ACC112 (cell line): ENCODE measurements around the gene CAPZB.

Source experiments
- H2AFZ ChIP-seq: fragments of 200-600 bp; sonication (generic); one replicate; pipeline ENCODE4 v1.6.0; 2017; ENCODE audit warnings: antibody characterized with exemption, low read length; ENCODE audit not compliant: unreplicated experiment
- H3K27ac ChIP-seq: fragments of 200-600 bp; sonication (generic); 2 replicates; pipeline ENCODE4 v1.5.1; 2014; ENCODE audit warnings: low read depth, mild to moderate bottlenecking, antibody characterized with exemption, low read length, moderate library complexity
- H3K27me3 ChIP-seq: fragments of 200-600 bp; sonication (generic); 2 replicates; pipeline ENCODE4 v1.6.1; 2014; ENCODE audit warnings: mild to moderate bottlenecking, antibody characterized with exemption, low read length, moderate library complexity, mixed read lengths; ENCODE audit not compliant: insufficient read depth
- H3K36me3 ChIP-seq: fragments of 200-600 bp; sonication (generic); 2 replicates; pipeline ENCODE4 v1.6.1; 2016; ENCODE audit warnings: mild to moderate bottlenecking, antibody characterized with exemption, low read length, moderate library complexity, mixed read lengths; ENCODE audit not compliant: insufficient read depth
- H3K4me1 ChIP-seq: fragments of 200-600 bp; sonication (generic); one replicate; pipeline ENCODE4 v1.6.1; 2016; ENCODE audit warnings: low read length, mixed read lengths; ENCODE audit not compliant: insufficient read depth, unreplicated experiment, control insufficient read depth
- H3K4me3 ChIP-seq: fragments of 200-600 bp; sonication (generic); 2 replicates; pipeline ENCODE4 v1.5.1; 2014; ENCODE audit warnings: mild to moderate bottlenecking, low read depth, low read length
- H3K79me2 ChIP-seq: fragments of 200-600 bp; sonication (generic); one replicate; pipeline ENCODE4 v1.6.0; 2016; ENCODE audit warnings: low read length; ENCODE audit not compliant: control insufficient read depth, unreplicated experiment, insufficient read depth

Gene CAPZB

GRCh38 chr1:19483261-19483660 is 2.1 kb downstream of the CAPZB start:
- peaks cover 13% of the 10 kb centered on the region for H3K36me3 ChIP-seq
- H3K27me3 ChIP-seq, result no peaks in the 10 kb centered on the region
- H2AFZ ChIP-seq, result no peak overlapping the region
- no peak overlapping the region for H3K27ac ChIP-seq
- H3K4me1 ChIP-seq, result peaks cover 53% of the 10 kb centered on the region
- peaks cover 80% of the 10 kb centered on the region for H3K79me2 ChIP-seq
- peak overlapping the region; percentile 100 for H3K4me3 ChIP-seq

GRCh38 chr1:19481826-19482398 is 3.4 kb downstream of the CAPZB start:
- no peaks in the 10 kb centered on the region for H3K27me3 ChIP-seq
- H3K4me1 ChIP-seq, result peaks cover 47% of the 10 kb centered on the region
- H3K36me3 ChIP-seq, result peaks cover 13% of the 10 kb centered on the region
- H2AFZ ChIP-seq, result no peak overlapping the region
- H3K27ac ChIP-seq, result no peak overlapping the region
- H3K4me3 ChIP-seq, result peak overlapping the region; percentile 100
- peaks cover 93% of the 10 kb centered on the region for H3K79me2 ChIP-seq

- H3K79me2 ChIP-seq, result peaks cover 100% of the 10 kb centered on the region
- H3K4me1 ChIP-seq, result peaks cover 47% of the 10 kb centered on the region
- H3K27me3 ChIP-seq, result no peaks in the 10 kb centered on the region
- peaks cover 13% of the 10 kb centered on the region for H3K36me3 ChIP-seq
- H3K4me3 ChIP-seq, result no peak overlapping the region
- no peak overlapping the region for H2AFZ ChIP-seq
- H3K27ac ChIP-seq, result no peak overlapping the region
These were observed 5.1 kb downstream of the CAPZB start for GRCh38 chr1:19480282-19480681.

- Histone ChIP-seq H3K27me3 (no peaks in the 10 kb centered on the region), H3K79me2 (peaks cover 100% of the 10 kb centered on the region), H3K36me3 (peaks cover 13% of the 10 kb centered on the region), H3K27ac (no peak overlapping the region), H2AFZ (no peak overlapping the region), H3K4me3 (no peak overlapping the region), H3K4me1 (peaks cover 47% of the 10 kb centered on the region)
These were observed 5.8 kb downstream of the CAPZB start for GRCh38 chr1:19479351-19480120.

- Histone ChIP-seq H3K36me3 (peaks cover 13% of the 10 kb centered on the region), H2AFZ (no peak overlapping the region), H3K4me1 (peaks cover 40% of the 10 kb centered on the region), H3K4me3 (no peak overlapping the region), H3K27ac (no peak overlapping the region), H3K79me2 (peaks cover 100% of the 10 kb centered on the region), H3K27me3 (no peaks in the 10 kb centered on the region)
These were observed 7.0 kb downstream of the CAPZB start for GRCh38 chr1:19478322-19478721.

GRCh38 chr1:19477284-19478249 is 7.8 kb downstream of the CAPZB start:
- H3K4me3 ChIP-seq, result no peak overlapping the region
- peaks cover 8% of the 10 kb centered on the region for H3K36me3 ChIP-seq
- no peak overlapping the region for H3K27ac ChIP-seq

GRCh38 chr1:19476450-19477190 is 8.7 kb downstream of the CAPZB start:
- no peaks in the 10 kb centered on the region; the same call in 1 of the 2 replicates for H3K36me3 ChIP-seq
- H2AFZ ChIP-seq, result no peak overlapping the region
- H3K4me3 ChIP-seq, result no peak overlapping the region
- peaks cover 25% of the 10 kb centered on the region for H3K4me1 ChIP-seq
- no peak overlapping the region for H3K27ac ChIP-seq
- no peaks in the 10 kb centered on the region for H3K27me3 ChIP-seq
- H3K79me2 ChIP-seq, result peaks cover 96% of the 10 kb centered on the region

More at GRCh38 chr1:19477284-19478249, 7.8 kb downstream of the CAPZB start:
- Histone ChIP-seq H3K4me1 (peaks cover 32% of the 10 kb centered on the region), H3K27me3 (no peaks in the 10 kb centered on the region), H3K79me2 (peaks cover 98% of the 10 kb centered on the region), H2AFZ (no peak overlapping the region)

- H3K4me3 ChIP-seq, result no peak overlapping the region
- no peak overlapping the region for H2AFZ ChIP-seq
- H3K79me2 ChIP-seq, result peaks cover 94% of the 10 kb centered on the region
- H3K36me3 ChIP-seq, result no peaks in the 10 kb centered on the region; the same call in 1 of the 2 replicates
- H3K4me1 ChIP-seq, result peaks cover 13% of the 10 kb centered on the region
- no peak overlapping the region for H3K27ac ChIP-seq
- no peaks in the 10 kb centered on the region for H3K27me3 ChIP-seq
These were observed 10.0 kb downstream of the CAPZB start for GRCh38 chr1:19475296-19475695.

GRCh38 chr1:19472174-19472573 is 13.2 kb downstream of the CAPZB start:
- Histone ChIP-seq H3K36me3 (no peaks in the 10 kb centered on the region; the same call in 1 of the 2 replicates), H3K79me2 (peaks cover 90% of the 10 kb centered on the region), H3K27me3 (no peaks in the 10 kb centered on the region), H3K27ac (no peak overlapping the region), H3K4me3 (no peak overlapping the region), H2AFZ (no peak overlapping the region), H3K4me1 (peaks cover 31% of the 10 kb centered on the region)

GRCh38 chr1:19469004-19469403 is 16.3 kb downstream of the CAPZB start:
- Histone ChIP-seq H3K27ac (peak overlapping the region; percentile 56), H2AFZ (no peak overlapping the region), H3K36me3 (peaks cover 3% of the 10 kb centered on the region; the same call in 1 of the 2 replicates), H3K4me3 (peak overlapping the region; percentile 11; the same call in 1 of the 2 replicates), H3K4me1 (peaks cover 40% of the 10 kb centered on the region), H3K79me2 (peaks cover 86% of the 10 kb centered on the region), H3K27me3 (no peaks in the 10 kb centered on the region)
